Measurements from ENCODE around the gene ERCC8.
"Not testable (repeated sequence)": the region's sequence is repeated elsewhere in the genome, so short reads cannot be mapped to it uniquely, and the experiment has no call there.

ERCC8 gene, protein sequence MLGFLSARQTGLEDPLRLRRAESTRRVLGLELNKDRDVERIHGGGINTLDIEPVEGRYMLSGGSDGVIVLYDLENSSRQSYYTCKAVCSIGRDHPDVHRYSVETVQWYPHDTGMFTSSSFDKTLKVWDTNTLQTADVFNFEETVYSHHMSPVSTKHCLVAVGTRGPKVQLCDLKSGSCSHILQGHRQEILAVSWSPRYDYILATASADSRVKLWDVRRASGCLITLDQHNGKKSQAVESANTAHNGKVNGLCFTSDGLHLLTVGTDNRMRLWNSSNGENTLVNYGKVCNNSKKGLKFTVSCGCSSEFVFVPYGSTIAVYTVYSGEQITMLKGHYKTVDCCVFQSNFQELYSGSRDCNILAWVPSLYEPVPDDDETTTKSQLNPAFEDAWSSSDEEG

GRCh38 chr5:60944904-60945812 lies at the start of gene ERCC8, which contains the start of gene NDUFAF2:
TSS of gene ERCC8 (minus strand) at chr5:60945070. CDS start at chr5:60945008, 62 bp downstream.
TSS of gene NDUFAF2 (plus strand) at chr5:60945205. CDS start at chr5:60945256, 51 bp downstream.
- DNase-seq (ENCODE audit: low read depth): peak; percentile 80

GRCh38 chr5:60993875-60994571 lies 49.2 kb upstream of the ERCC8 start:
- no peak for DNase-seq (ENCODE audit: low read depth)
- in situ Hi-C loops (cut with HindIII; ENCODE audit: low sequenced_read_pairs): no loop called here
- no peak overlapping the region for H3K4me3 ChIP-seq (ENCODE audit: low read depth, low read length)
- TF ChIP-seq, protein P1, sequence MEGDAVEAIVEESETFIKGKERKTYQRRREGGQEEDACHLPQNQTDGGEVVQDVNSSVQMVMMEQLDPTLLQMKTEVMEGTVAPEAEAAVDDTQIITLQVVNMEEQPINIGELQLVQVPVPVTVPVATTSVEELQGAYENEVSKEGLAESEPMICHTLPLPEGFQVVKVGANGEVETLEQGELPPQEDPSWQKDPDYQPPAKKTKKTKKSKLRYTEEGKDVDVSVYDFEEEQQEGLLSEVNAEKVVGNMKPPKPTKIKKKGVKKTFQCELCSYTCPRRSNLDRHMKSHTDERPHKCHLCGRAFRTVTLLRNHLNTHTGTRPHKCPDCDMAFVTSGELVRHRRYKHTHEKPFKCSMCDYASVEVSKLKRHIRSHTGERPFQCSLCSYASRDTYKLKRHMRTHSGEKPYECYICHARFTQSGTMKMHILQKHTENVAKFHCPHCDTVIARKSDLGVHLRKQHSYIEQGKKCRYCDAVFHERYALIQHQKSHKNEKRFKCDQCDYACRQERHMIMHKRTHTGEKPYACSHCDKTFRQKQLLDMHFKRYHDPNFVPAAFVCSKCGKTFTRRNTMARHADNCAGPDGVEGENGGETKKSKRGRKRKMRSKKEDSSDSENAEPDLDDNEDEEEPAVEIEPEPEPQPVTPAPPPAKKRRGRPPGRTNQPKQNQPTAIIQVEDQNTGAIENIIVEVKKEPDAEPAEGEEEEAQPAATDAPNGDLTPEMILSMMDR (IDR thresholded peaks at IDR 0.05; ENCODE audit: low read depth, low read length, missing control alignments): no peak

More at GRCh38 chr5:60944904-60945812, at the start of gene ERCC8, which contains the start of gene NDUFAF2:
- in situ Hi-C loops (cut with HindIII; ENCODE audit: low sequenced_read_pairs): no loop called here
- TF ChIP-seq, protein P1 (IDR thresholded peaks at IDR 0.05; ENCODE audit: low read depth, low read length, missing control alignments): no peak
- peak within 1 kb of the TSS; percentile 87 for H3K4me3 ChIP-seq (ENCODE audit: low read depth, low read length)

GRCh38 chr5:60993425-60993824 lies 48.6 kb upstream of the ERCC8 start:
- TF ChIP-seq, protein P1 (IDR thresholded peaks at IDR 0.05; ENCODE audit: low read depth, low read length, missing control alignments): no peak
- in situ Hi-C loops (cut with HindIII; ENCODE audit: low sequenced_read_pairs): no loop called here
- no peak overlapping the region for H3K4me3 ChIP-seq (ENCODE audit: low read depth, low read length)
- DNase-seq (ENCODE audit: low read depth): no peak

DNA sequence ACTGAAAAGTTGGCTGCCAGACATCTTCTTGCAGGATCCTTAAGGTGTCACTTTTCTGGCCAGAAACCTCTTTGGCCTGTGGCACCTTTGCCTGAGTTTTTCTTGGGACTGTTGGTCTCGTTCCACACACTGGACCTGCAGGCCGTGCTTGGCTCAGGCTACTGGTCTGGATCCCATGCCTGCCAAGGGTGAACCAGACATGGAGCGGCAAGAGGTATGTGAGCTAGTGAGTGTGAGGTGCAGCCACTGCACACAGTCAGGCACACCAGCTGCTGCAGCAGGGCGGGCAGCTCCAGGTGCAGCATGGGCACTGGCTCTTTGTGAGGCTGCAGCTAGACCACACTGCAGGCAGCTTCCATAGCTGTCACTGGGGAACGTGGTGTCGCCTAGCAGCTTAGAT lies 48.0 kb upstream of the ERCC8 start:
- TF ChIP-seq, protein P1 (IDR thresholded peaks at IDR 0.05; ENCODE audit: low read depth, low read length, missing control alignments): no peak
- in situ Hi-C loops (cut with HindIII; ENCODE audit: low sequenced_read_pairs): no loop called here
- H3K4me3 ChIP-seq (ENCODE audit: low read depth, low read length): no peak overlapping the region
- DNase-seq (ENCODE audit: low read depth): no peak

DNA sequence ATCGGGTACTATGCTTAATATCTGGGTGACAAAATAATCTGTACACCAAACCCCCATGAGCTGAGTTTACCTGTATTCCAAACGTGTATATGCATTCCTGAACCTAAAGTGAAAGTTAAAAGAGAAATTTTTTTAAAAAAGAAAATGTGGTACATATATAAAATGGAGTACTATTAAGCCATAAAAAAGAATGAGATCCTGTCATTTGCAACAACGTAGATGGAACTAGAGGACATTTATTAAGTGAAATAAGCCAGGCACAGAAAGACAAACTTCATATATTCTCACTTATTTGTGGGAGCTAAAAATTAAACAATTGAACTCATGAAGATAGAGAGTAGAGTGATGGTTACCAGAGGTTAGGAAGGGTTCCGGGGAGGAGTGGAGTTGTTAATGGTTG lies 44.9 kb upstream of the ERCC8 start:
- DNase-seq (ENCODE audit: low read depth): no peak
- H3K4me3 ChIP-seq (ENCODE audit: low read depth, low read length): no peak overlapping the region
- in situ Hi-C loops (cut with HindIII; ENCODE audit: low sequenced_read_pairs): no loop called here
- TF ChIP-seq, protein P1 (IDR thresholded peaks at IDR 0.05; ENCODE audit: low read depth, low read length, missing control alignments): no peak

DNA sequence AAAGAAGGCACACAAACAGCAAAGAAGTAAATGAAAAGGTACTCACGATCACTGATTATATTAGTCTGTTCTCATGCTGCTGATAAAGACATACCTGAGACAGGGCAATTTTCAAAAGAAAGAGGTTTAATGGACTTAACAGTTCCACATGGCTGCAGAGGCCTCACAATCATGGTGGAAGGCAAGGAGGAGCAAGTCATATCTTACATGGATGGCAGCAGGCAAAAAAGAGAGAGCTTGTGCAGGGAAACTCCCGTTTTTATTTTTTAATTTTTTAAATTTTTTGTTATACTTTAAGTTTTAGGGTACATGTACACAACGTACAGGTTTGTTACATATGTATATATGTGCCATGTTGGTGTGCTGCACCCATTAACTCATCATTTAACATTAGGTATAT lies 37.3 kb upstream of the ERCC8 start:
- H3K4me3 ChIP-seq (ENCODE audit: low read depth, low read length); in situ Hi-C loops (cut with HindIII; ENCODE audit: low sequenced_read_pairs); DNase-seq (ENCODE audit: low read depth): not testable (repeated sequence)

Measured in astrocyte of the cerebellum (primary cell).